Transverse colon (tissue), 4 donors: ENCODE data around the gene MYH14. TPM values are rescaled to one million over a fixed set of nuclear protein-coding genes. Genes with fewer than 3 reads are reported as not detected.

Experiments
- DNase-seq: peaks from one replicate; pipeline ENCODE4 v3.0.0-alpha.2; 2019
- H3K27ac ChIP-seq, 4 donors: fragments of 200-600 bp; sonication (generic); 2 replicates each; pipeline ENCODE4 v1.5.1; 2016 to 2018; ENCODE audit warnings: inconsistent platforms in 4 of 4
- H3K27me3 ChIP-seq: fragments of 200-600 bp; sonication (generic); 2 replicates; pipeline ENCODE4 v1.5.1; 2017; ENCODE audit warnings: inconsistent platforms
- H3K36me3 ChIP-seq, 4 donors: fragments of 200-600 bp; sonication (generic); 2 replicates each; pipeline ENCODE4 v1.5.1; 2017 to 2019; ENCODE audit warnings: inconsistent platforms in 4 of 4
- H3K4me1 ChIP-seq, 4 donors: fragments of 200-600 bp; sonication (generic); 2 replicates each; pipeline ENCODE4 v1.5.1; 2017 to 2020; ENCODE audit warnings: inconsistent platforms in 4 of 4
- H3K4me3 ChIP-seq, 4 donors: fragments of 200-600 bp; sonication (generic); 1 replicate in 1 of 4; 2 replicates in 3 of 4; pipeline versions ENCODE4 v1.5.1 to v1.6.1; 2017 to 2019; ENCODE audit warnings: inconsistent platforms in 4 of 4
- H3K9me3 ChIP-seq, 2 donors: fragments of 200-600 bp; sonication (generic); 2 replicates each; pipeline ENCODE4 v1.5.1; 2017 to 2019; ENCODE audit warnings: inconsistent platforms in 2 of 2
- EP300 ChIP-seq: sonication (generic); formaldehyde crosslinking; IDR thresholded peaks from one replicate; pipeline ENCODE4 v1.6.1; 2017; ENCODE audit warnings: antibody characterized with exemption, low read depth
- POLR2A ChIP-seq: fragments of 450-650 bp; IDR thresholded peaks from one replicate; pipeline ENCODE4 v1.6.1; 2016; ENCODE audit warnings: antibody characterized with exemption, mild to moderate bottlenecking, moderate library complexity
- POLR2AphosphoS5 ChIP-seq, 3 donors: sonication (generic); formaldehyde crosslinking; IDR thresholded peaks; one replicate each; pipeline ENCODE4 v1.6.1; 2016; ENCODE audit warnings: antibody characterized with exemption in 3 of 3
- WGBS, 2 donors: methylation state at CpG; one replicate each; pipeline ENCODE4 v1.1.5; 2018; ENCODE audit warnings: low coverage in 1 of 2; 5-methylcytosine and 5-hydroxymethylcytosine counted together
- in situ Hi-C, 4 donors: fragments of 200-750 bp; cut with MboI; loops; one replicate each; pipeline versions ENCODE4 v1.15.0 to v1.15.1; 2017; ENCODE audit warnings: low sequenced_read_pairs in 3 of 4, low pct_ligation_motif_present in 1 of 4, low pct_unique_long_range_greater_than_20kb in 1 of 4
- intact Hi-C: fragments of 100-400 bp; cut with DNase I; formaldehyde crosslinking; loops from one replicate; pipeline ENCODE4 v1.15.1; 2023; ENCODE audit warnings: low total_unique reads
- total RNA-seq, 4 donors: library from RNA; depleted of rRNA; stranded (reverse); fragments of >200 nt; gene quantifications; one replicate each; pipeline ENCODE4 v1.1.0, GENCODE V29; 2016
- TF ChIP-seq, protein P1 (sequence below), 5 experiments: fragments of 200-600 bp in 3 of 5; fragments of 450-650 bp in 2 of 5; sonication (generic) in 3 of 5; IDR thresholded peaks; 1 replicate in 2 of 5; 2 replicates in 3 of 5; pipeline ENCODE4 v1.5.1; 2016 to 2017; ENCODE audit warnings: antibody characterized with exemption in 5 of 5, inconsistent platforms in 3 of 5, mild to moderate bottlenecking in 2 of 5, moderate library complexity in 1 of 5

Gene MYH14
- total RNA-seq, 4 donors from 2014 or later: 321 to 814 (median 393) TPM

DNA sequence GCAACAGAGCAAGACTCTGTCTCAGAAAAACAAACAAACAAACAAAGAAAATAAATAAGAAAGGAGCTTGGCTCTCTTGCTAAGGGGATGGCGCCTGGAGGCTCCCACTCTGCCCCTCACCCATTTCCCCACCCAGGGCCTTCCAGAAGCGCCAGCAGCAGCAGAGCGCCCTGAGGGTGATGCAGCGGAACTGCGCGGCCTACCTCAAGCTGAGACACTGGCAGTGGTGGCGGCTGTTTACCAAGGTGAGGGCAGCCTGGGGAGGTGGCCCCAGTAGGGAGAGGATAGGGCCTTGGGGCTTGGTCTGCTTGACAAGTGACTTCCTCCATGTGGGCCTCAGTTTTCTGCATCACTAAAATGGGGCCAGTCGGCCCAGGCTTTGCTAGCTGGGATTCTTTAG is 59.8 kb downstream of the MYH14 start:
- Histone ChIP-seq H3K27me3 (no peaks in the 10 kb centered on the region), H3K36me3 (peaks cover 0 to 6% (median 0%) of the 10 kb centered on the region in 4 donors)

DNA sequence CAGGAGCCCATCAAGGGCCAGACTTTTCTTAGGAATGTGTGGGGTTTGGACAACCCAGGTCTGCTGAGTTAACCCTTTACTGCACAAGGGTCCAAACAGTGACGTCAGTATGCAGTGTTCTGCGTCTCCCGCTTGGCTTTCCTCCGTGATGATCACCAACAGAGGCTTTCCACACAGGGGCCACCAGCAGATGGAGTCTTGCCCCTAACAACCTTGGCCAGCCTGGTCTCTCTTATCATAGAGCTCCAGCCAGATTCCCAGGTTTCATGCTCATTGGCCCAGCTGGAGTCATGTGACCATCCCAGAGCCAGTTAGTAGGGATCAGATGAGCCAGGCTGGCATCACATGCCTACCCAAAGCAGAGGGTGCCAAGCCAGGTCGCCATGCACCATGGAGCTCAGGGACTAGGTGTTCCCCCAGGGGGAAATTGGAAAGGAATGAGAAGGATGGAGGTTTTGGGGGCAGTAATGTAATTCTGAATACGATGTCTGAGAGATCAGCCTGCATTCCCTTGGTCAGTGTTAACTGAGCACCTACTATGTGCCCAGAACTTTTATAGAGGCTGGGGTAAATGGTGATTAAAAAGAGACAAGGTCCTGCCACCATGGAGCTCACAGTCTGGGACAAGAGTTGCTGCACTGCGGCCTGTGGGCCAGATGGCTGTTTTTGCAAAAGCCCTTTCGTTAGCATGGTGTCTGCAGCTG is 61.2 kb downstream of the MYH14 start:
- H3K4me1 ChIP-seq: no peaks in the 10 kb centered on the region
- no peak for DNase-seq
- H3K36me3 ChIP-seq: peaks cover 0 to 14% (median 6%) of the 10 kb centered on the region in 4 donors
- no peak overlapping the region for H3K27ac ChIP-seq
- H3K9me3 ChIP-seq: no peaks in the 10 kb centered on the region
- H3K27me3 ChIP-seq: no peaks in the 10 kb centered on the region
- H3K4me3 ChIP-seq: no peak overlapping the region
- in situ Hi-C loops: loop anchor here in 1 of 4 donors (25.0 kb wide), 1 partner anchor 102 kb away; the partner anchor contains the start of gene IZUMO2
- TF ChIP-seq EP300 (no peak), POLR2A (no peak), POLR2AphosphoS5 (IDR thresholded peaks at IDR 0.05) (no peak)
- TF ChIP-seq, protein P1, sequence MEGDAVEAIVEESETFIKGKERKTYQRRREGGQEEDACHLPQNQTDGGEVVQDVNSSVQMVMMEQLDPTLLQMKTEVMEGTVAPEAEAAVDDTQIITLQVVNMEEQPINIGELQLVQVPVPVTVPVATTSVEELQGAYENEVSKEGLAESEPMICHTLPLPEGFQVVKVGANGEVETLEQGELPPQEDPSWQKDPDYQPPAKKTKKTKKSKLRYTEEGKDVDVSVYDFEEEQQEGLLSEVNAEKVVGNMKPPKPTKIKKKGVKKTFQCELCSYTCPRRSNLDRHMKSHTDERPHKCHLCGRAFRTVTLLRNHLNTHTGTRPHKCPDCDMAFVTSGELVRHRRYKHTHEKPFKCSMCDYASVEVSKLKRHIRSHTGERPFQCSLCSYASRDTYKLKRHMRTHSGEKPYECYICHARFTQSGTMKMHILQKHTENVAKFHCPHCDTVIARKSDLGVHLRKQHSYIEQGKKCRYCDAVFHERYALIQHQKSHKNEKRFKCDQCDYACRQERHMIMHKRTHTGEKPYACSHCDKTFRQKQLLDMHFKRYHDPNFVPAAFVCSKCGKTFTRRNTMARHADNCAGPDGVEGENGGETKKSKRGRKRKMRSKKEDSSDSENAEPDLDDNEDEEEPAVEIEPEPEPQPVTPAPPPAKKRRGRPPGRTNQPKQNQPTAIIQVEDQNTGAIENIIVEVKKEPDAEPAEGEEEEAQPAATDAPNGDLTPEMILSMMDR (IDR thresholded peaks at IDR 0.05): no peak
- intact Hi-C loops: no loop called here
- 87 to 100% methylated on average over 1 to 8 of the region's 8 CpGs for WGBS, 2 donors

More for the DNA sequence above, 59.8 kb downstream of the MYH14 start:
- Histone ChIP-seq H3K9me3 (no peaks in the 10 kb centered on the region), H3K4me3 (no peak overlapping the region), H3K27ac (no peak overlapping the region), H3K4me1 (no peaks in the 10 kb centered on the region)
- no peak for DNase-seq
- WGBS, 2 donors: 67 to 93% methylated on average over 1 to 7 of the region's 8 CpGs
- TF ChIP-seq POLR2A (no peak), EP300 (no peak), POLR2AphosphoS5 (IDR thresholded peaks at IDR 0.05) (no peak)
- TF ChIP-seq, protein P1 (IDR thresholded peaks at IDR 0.05): no peak
- intact Hi-C loops: no loop called here
- in situ Hi-C loops: loop anchor here in 1 of 4 donors (25.0 kb wide), 1 partner anchor 101 kb away; the partner anchor contains the start of gene IZUMO2

DNA sequence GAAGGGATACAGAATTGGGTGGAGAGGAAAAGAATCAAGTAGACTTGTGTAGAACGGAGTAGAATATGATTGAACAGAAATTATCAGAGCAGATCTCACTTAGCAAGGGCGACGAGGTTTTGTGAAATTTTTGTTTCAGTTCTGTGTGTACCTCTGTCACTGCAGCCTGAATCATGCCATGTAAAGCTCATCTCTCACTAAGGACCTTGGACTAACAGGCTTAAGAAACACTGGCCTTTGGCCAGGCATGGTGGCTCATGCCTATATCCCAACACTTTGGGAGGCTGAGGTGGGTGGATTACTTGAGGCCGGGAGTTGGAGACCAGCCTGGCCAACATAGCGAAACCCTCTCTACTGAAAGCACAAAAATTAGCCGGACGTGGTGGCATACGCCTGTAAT is 62.6 kb downstream of the MYH14 start:
- TF ChIP-seq, protein P1 (IDR thresholded peaks at IDR 0.05): no peak
- TF ChIP-seq POLR2AphosphoS5 (IDR thresholded peaks at IDR 0.05) (no peak), POLR2A (no peak), EP300 (no peak)
- Histone ChIP-seq H3K4me1 (no peaks in the 10 kb centered on the region), H3K27me3 (no peaks in the 10 kb centered on the region), H3K4me3 (no peak overlapping the region), H3K27ac (no peak overlapping the region), H3K9me3 (no peaks in the 10 kb centered on the region), H3K36me3 (peaks cover 0 to 19% (median 6%) of the 10 kb centered on the region in 4 donors)
- intact Hi-C loops: no loop called here
- DNase-seq: no peak
- in situ Hi-C loops: loop anchor here in 1 of 4 donors (25.0 kb wide), 1 partner anchor 104 kb away; the partner anchor contains the start of gene IZUMO2
- whole genome bisulfite sequencing, 2 donors: 80 to 91% methylated on average over 7 to 8 of the region's 8 CpGs

DNA sequence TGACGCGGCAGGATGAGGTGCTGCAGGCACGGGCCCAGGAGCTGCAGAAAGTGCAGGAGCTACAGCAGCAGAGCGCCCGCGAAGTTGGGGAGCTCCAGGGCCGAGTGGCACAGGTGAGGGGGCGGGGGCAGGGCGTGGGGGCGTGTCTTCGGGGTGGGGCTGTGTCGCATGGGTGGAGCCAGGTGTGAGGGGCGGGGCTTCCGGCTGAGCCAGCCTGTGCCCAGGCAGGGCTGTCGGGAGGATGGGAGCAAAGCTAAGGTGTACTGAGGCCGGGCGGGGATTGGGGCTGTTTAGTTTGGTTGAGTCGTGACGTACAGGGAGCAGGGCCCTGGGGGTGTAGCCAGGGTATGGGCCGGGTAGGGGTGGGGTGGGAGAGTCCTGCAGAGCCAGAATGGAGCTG is 63.5 kb downstream of the MYH14 start:
- peak; percentile 46 for DNase-seq
- Histone ChIP-seq H3K36me3 (peaks cover 0 to 27% (median 6%) of the 10 kb centered on the region in 4 donors), H3K9me3 (no peaks in the 10 kb centered on the region), H3K4me1 (no peaks in the 10 kb centered on the region), H3K27me3 (no peaks in the 10 kb centered on the region), H3K27ac (no peak overlapping the region), H3K4me3 (no peak overlapping the region)
- WGBS, 2 donors: 49% methylated on average over 20 of the region's 20 CpGs; no CpG with 5 or more reads in 1 of the 2 donors
- intact Hi-C loops: no loop called here
- TF ChIP-seq, protein P1 (IDR thresholded peaks at IDR 0.05): no peak
- no peak for TF ChIP-seq POLR2AphosphoS5 (IDR thresholded peaks at IDR 0.05)
- in situ Hi-C loops: loop anchor here in 1 of 4 donors (25.0 kb wide), 1 partner anchor 105 kb away; the partner anchor contains the start of gene IZUMO2
